Fibroblast of lung (primary cell): ENCODE measurements around the gene TRIM15.

Source experiments
- EZH2 ChIP-seq: IDR thresholded peaks from 2 replicates; pipeline ENCODE4 v1.5.1; 2012; ENCODE audit warnings: low read length, control low read depth, mild to moderate bottlenecking; ENCODE audit errors: missing control alignments
- TF ChIP-seq, protein P1 (sequence below), 2 donors: IDR thresholded peaks in 1 of 2; conservative IDR thresholded peaks in 1 of 2; 1 replicate in 1 of 2; 2 replicates in 1 of 2; pipeline ENCODE4 v1.5.1; 2011 to 2012; ENCODE audit warnings: low read length in 2 of 2, control low read depth in 1 of 2, inconsistent platforms in 1 of 2, low read depth in 1 of 2, mild to moderate bottlenecking in 1 of 2

DNA sequence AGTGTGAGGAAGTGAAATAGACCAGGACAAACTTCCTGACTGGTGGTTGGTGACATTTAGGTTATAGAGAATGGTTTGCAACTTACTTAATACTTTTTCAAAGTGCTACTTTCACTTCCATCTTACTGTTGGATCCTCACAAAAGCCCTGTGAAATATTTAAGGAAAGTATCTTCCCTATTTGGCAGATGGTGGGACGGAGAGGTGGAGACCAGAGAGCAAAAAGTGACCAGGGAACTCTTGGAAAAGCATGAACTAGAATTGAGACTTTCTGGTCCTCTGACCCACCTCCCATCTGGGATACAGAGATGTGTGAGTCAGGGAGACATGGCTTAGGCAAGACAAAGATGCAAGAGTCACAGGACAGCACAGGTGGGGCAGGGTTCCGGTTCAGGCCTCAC lies 5.3 kb upstream of the TRIM15 start:
- TF ChIP-seq, protein P1, sequence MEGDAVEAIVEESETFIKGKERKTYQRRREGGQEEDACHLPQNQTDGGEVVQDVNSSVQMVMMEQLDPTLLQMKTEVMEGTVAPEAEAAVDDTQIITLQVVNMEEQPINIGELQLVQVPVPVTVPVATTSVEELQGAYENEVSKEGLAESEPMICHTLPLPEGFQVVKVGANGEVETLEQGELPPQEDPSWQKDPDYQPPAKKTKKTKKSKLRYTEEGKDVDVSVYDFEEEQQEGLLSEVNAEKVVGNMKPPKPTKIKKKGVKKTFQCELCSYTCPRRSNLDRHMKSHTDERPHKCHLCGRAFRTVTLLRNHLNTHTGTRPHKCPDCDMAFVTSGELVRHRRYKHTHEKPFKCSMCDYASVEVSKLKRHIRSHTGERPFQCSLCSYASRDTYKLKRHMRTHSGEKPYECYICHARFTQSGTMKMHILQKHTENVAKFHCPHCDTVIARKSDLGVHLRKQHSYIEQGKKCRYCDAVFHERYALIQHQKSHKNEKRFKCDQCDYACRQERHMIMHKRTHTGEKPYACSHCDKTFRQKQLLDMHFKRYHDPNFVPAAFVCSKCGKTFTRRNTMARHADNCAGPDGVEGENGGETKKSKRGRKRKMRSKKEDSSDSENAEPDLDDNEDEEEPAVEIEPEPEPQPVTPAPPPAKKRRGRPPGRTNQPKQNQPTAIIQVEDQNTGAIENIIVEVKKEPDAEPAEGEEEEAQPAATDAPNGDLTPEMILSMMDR (conservative IDR thresholded peaks at IDR 0.05 in 1 of 2, IDR thresholded peaks at IDR 0.05 in 1 of 2; ENCODE audit: low read depth in 1 of 2, low read length in 2 of 2): no peak
- TF ChIP-seq EZH2: no peak
